Stomach (tissue), 4 donors: ENCODE data around the gene FARP2.

ENCODE experiments used
- CTCF ChIP-seq, 7 experiments: fragments of 450-650 bp in 4 of 7; fragments of 200-600 bp in 3 of 7; sonication (generic) in 3 of 7; IDR thresholded peaks; one replicate each; pipeline ENCODE4 v1.5.1; 2016 to 2019; ENCODE audit warnings: antibody characterized with exemption in 7 of 7, control low read depth in 2 of 7, mild to moderate bottlenecking in 1 of 7
- EP300 ChIP-seq: sonication (generic); formaldehyde crosslinking; IDR thresholded peaks from one replicate; pipeline ENCODE4 v1.6.1; 2017; ENCODE audit warnings: antibody characterized with exemption
- POLR2A ChIP-seq, 4 donors: fragments of 450-650 bp; IDR thresholded peaks; one replicate each; pipeline ENCODE4 v1.6.1; 2016; ENCODE audit warnings: antibody characterized with exemption in 4 of 4, control low read depth in 2 of 4, mild to moderate bottlenecking in 1 of 4, moderate library complexity in 1 of 4
- POLR2AphosphoS5 ChIP-seq, 3 donors: sonication (generic); formaldehyde crosslinking; IDR thresholded peaks; one replicate each; pipeline ENCODE4 v1.6.1; 2016; ENCODE audit warnings: antibody characterized with exemption in 3 of 3

DNA sequence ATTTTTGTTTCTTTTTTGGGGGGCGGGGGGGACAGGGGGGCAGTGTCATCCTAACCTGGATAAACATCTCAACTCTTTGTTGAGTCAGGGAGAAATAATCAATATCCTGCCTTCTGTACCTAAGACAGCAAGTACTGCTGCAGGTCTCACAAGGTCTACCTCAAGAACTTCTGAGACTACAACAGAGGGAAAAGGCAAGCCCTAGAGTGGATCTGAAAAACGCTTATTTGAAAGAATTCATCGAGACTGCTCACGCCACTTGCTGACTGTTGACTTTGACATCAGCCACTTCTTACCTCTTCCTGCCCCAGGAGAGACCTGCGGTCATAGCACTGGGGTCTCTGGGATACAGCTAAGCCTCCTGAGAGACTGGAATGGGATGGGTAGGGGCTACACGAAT is 49.0 kb upstream of the FARP2 start:
- TF ChIP-seq CTCF (IDR thresholded peaks at IDR 0.05) (no peak), EP300 (no peak), POLR2A (IDR thresholded peaks at IDR 0.05) (no peak), POLR2AphosphoS5 (IDR thresholded peaks at IDR 0.05) (no peak)
